Myocyte (in vitro differentiated cells): ENCODE measurements around the gene EYA2. TPM values are rescaled to one million over a fixed set of nuclear protein-coding genes. Genes with fewer than 3 reads are reported as not detected.
"Not testable (repeated sequence)": the region's sequence is repeated elsewhere in the genome, so short reads cannot be mapped to it uniquely, and the experiment has no call there.

Experiments
- DNase-seq: peaks from one replicate; pipeline ENCODE4 v3.0.0-alpha.2; 2012; ENCODE audit warnings: low read depth
- polyA plus RNA-seq: library from polyadenylated mRNA; unstranded; fragments of >200 nt; gene quantifications from one replicate; pipeline ENCODE4 v1.2.1, GENCODE V29; 2012; ENCODE audit warnings: missing spikeins
- total RNA-seq: library from RNA; depleted of rRNA; stranded (reverse); fragments of >200 nt; gene quantifications from 2 replicates; pipeline ENCODE4 v1.2.3, GENCODE V29; 2014

Gene EYA2, protein sequence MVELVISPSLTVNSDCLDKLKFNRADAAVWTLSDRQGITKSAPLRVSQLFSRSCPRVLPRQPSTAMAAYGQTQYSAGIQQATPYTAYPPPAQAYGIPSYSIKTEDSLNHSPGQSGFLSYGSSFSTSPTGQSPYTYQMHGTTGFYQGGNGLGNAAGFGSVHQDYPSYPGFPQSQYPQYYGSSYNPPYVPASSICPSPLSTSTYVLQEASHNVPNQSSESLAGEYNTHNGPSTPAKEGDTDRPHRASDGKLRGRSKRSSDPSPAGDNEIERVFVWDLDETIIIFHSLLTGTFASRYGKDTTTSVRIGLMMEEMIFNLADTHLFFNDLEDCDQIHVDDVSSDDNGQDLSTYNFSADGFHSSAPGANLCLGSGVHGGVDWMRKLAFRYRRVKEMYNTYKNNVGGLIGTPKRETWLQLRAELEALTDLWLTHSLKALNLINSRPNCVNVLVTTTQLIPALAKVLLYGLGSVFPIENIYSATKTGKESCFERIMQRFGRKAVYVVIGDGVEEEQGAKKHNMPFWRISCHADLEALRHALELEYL
- total RNA-seq: 0.42 TPM in 1 of 2 replicates, not detected in the other
- 0.58 TPM for polyA plus RNA-seq

DNA sequence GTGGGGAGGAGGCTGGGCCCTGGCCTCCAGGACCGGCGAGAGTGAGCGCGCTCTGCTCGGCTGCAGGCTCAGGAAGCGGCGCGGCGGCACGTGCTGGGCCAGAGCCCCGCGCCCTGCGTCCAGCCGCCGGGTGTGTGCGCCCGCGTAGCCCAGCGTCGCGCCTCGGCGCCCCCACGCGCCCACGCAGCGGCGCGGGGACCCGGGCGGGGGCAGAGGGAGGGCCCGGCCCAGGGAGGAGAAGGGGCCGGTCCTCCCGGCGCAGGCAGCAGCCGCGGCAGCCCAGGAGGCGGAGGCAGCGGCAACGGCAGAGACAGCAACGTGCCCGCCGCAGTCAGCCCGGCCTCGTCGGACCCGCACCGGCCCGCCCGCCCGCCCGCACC is at the start of gene EYA2:
TSS of gene EYA2 (plus strand) at position 265 of the 380 bp plus-strand sequence. CDS start 95,168 bp downstream, outside the sequence.
- no peak for DNase-seq

DNA sequence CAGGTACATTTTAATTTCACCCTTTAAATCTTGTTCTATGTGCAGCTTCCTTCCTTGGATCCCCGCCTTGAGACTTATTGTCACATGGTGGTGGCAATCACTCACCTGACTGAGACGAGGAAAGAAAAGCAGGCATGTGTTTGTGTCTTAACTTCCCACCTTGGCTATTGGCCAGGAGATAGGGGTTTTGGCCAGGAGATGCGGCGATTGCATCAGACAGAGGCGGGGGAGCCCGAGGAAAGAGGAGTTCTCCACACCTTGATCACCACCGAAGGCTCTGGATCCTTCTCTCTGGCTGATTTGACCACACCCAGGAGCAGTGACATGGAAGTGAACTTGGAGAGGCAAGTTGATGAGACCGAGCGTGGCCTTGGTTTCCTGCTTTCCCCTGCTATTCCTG is 49.7 kb upstream of the EYA2 start:
- DNase-seq: no peak

DNA sequence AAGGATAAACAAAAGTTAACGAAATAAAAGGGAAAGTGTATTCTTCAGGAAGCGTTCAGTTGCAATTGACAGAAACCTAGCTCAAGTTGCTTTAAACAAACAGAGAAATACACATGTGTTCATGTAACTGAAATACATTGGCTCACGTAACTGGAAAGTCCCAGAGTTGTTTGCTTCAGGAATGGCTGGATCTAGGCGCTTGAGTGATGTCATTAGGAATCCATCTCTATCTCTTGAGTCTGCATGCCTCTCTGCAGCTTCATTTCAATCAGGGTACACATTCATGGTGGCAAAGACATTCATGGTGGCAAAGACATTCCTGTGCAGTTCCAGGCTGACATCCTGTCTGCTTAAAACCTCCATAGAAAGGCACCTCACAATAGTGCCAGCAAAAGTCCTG is 45.4 kb upstream of the EYA2 start:
- DNase-seq: no peak

DNA sequence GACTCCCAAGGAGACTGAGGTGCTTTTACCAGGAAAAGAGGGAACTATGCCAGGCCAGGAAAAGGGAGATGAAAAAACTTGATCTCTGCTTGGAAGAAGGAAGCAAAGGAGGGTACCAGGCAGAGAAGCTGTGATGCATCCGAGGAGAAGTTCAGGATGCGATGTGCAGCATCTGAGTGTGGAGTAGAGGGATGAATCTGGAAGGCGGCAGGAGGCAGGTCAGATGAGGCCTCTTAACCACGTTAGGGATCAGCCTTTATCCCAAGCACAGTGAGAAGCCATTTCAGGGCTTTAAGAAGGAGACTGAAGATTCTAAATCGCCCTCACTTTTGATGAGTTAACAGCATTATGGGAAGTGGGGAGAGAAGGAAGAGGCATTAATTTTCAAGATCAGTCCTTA is 44.9 kb upstream of the EYA2 start:
- no peak for DNase-seq

DNA sequence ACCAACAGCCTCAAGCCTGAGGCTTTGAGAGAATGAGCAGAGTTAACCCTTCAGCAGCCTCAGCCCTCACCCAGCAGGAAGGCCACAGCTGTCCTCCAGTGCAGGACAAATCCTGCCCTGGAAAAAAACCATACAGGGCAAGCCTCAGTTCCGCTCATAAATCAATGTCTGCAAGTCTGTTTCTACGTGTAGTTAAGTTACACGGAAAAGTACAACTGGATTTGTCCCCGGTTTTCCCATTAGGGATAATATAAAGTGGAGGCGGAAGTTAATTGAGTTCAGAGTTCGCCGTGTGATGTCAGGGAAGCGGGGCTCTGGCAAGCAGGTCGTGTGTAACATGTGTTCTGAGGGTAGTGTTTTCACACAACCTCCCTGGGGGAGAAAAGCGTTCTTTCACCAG is 44.2 kb upstream of the EYA2 start:
- DNase-seq: no peak

DNA sequence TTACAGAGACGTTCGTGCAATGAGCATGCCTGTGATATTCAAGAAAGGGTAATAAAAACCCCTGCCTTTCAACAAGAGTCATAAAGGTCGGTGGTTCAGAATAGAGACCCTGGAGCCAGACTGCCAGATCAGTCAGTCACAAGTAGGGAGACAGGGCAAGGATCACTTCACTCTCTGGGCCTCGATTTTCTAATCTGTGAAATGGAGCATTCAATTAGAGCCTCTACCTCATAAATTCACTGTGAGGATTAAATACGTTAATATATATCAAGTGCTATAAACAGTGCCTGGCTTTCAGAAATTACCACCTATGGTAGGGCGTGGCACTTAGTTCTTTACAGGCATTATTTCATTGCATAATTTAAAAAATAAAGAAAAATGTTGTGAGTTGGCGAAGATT is 43.7 kb upstream of the EYA2 start:
- no peak for DNase-seq

DNA sequence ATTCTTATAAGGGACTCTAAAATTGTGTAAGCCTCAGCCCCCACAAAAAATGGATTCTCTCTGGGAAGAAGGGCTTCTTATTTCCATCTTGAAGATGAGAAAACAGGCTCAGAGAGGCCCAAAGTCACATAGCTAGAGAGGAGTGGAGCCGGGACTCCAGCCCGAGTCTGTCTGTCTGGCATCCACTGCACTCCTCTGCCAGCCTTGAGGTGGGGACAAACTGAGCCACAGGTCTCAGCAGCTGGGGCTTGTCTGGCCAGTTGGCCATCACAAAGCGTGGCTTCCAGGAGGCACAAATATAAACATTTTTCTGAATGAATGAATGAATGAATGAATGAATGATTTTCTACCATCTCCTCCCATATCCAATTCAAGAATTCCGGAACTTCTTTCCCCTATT is 42.9 kb upstream of the EYA2 start:
- DNase-seq: no peak

DNA sequence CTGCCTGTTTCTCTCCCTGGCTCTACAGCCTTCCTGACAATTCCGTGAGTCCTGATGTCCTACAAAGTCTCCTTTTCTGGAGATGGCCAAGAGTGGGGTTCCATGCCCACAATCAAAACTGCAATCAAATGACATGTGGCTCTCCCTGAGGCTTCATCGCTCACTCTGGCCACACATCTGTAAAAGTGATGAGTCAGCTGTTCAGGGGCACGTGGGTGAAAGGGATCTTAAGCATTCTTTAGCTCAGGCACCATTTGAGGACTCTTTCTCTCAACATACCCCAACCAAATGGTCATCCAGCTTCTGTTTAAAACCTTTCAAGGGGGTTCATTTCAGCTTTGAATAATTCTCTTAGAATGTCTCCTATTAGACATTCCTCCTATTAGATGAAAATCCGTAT is 42.3 kb upstream of the EYA2 start:
- DNase-seq: no peak

DNA sequence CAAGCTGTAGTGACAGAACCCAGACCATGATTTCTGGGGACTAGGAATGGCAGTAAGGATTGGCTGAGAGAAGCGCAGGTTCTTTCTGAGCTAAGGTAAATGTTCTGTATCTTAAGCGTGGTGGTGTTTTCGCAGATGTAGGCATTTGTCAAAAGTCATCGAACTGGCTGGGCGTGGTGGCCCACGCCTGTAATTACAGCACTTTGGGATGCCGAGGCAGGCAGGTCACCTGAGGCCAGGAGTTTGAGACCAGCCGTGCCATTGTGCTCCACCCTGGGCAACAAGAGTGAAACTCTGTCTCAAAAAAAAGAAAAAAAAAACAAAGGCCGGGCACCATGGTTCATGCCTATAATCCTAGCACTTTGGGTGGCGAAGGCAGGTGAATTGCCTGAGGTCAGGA is 40.7 kb upstream of the EYA2 start:
- no peak for DNase-seq

DNA sequence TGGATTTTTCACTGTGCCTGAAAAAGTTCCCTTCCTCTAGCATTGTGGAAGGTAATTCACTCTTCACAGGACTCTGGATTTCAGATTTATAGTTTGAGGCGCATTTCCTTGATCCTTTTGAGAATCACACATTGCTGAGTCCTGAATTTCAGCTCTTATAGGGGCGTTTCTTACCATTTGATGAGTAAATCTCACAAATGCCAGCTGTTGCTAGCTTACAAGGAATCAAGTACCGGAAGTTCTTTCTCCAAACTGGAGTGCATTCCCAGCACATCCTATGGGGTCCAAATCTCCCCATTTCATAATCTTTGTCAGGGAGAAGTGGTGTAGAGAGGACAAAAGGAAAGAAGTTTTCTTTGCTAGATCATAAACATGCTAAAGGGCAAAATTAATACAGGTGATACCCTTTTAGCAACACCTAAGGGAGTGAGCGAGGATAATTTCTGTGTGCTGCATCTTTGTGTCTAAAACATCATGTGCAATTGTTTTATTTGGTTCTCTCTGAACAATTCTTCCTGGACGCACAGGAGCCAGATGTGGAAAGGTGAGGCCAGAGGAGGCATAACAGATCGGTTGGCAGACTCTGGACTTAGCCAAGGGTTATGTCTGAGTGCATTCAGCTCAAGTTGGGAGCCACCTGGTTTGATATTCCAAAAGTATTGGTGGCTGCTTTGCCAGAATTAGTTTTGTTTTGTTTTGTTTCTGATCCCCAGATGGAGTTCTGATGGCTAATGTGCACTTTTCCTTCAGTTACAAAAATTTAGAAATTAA is 37.4 kb upstream of the EYA2 start:
- DNase-seq: no peak

DNA sequence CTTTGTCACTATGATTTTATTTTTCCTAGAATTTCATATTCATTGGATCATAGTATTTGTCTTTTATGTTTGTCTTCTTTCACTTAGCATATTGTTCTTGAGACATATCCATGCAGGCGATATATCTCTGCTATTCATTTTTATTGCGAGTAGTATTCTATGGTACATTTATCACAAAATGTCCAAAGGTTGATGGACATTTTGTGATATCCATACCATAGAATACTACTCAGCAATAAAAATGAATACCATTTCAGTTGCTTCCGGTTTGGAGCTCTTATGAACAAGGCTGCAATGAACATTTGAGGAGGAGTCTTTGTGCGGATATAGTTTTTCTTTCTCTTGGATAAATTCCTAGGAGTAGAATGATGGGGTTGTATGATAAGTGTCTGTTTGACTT is 28.8 kb upstream of the EYA2 start:
- DNase-seq: no peak

DNA sequence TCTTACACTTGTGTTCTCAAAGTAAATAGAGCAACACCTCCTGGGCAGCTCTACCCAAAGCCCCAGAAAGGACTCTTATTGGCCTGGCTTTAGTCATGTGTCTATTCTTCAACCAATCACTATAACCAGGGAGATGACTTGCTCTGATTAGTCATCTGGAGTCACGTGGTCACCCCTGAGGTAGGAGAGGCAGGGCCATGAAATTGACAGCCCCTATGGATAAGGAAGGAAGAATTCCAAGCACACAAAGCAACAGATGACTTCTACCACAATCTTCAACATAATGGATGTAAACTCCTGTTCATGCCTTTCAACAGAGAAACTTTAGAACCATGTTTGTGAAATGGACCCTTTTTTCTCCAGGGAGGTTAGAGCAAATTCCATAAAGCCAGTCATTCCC is 24.6 kb upstream of the EYA2 start:
- no peak for DNase-seq

DNA sequence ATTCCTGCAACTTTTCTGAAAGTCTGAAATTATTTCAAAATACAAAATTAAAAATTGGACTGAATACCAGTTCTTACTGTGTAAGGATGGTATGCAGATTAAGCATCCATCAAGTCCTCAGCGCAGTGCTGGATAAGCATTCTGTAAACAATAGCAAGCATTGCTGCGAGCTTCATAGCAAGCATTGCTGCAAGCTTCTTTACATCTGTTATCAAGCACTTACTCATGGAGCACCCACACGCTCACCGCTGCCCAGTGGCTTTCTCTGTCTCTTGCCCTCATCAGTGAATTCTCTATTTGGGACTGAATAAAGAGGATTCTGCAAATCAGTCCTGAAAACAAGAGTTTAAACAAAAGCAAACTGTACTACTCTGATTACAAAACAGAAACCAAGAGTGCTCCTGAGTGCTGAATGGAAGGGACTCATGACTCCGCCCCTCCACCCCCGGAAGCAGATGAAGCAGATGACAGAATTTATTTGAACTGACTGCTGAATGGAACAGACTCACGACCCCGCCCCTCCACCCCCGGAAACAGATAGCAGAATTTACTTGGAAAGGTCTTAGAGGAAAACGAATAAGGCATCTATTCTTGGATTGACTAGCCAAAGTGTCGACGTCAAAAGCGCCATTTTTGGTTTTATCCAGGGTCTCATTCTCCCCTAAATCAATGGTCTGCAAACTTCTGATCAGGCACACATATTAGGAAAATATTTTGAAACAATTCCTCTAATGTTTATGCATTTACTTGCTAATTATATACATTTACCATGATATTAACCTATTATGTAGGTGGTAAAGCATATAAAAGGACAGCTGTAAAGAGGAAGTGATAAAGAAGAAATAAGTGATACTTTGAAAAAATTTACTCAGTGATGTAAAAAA is 22.1 kb upstream of the EYA2 start:
- no peak for DNase-seq

DNA sequence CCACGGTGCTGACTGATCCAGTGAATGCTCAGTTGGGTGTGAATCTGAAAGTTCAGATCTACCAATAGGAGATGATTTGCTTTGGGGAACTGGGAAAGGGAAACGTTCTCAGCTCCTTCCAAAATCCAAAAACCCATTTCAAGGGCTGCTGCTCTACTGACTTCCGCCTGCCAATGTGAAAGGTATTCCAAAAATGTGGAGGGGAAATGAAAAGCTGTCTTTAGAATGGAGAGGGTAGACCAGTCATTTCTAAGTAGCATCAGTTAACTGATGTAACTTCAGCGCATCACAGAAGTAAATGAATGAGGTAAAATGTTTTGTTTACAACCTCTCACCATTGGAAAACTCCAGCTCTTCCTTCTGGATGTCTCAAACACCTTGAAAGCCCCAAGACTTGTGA is 19.6 kb upstream of the EYA2 start:
- no peak for DNase-seq

DNA sequence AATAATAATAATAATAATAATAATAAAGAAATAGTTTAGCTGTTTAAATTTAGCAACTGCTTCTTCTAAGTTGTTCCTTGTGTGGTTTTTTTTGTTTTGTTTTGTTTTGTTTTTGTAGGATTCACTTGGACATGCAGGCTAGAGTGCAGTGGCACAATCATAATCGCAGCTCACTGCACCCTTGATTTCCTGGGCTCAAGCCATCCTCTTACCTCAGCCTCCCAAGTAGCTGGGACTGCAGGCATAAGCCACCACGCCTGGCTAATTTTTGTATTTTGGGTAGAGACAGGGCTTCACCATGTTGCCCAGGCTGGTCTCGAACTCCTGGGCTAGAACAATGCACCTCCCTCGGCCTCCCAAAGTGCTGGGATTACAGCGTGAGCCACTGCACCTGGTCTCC is 15.3 kb upstream of the EYA2 start:
- no peak for DNase-seq

DNA sequence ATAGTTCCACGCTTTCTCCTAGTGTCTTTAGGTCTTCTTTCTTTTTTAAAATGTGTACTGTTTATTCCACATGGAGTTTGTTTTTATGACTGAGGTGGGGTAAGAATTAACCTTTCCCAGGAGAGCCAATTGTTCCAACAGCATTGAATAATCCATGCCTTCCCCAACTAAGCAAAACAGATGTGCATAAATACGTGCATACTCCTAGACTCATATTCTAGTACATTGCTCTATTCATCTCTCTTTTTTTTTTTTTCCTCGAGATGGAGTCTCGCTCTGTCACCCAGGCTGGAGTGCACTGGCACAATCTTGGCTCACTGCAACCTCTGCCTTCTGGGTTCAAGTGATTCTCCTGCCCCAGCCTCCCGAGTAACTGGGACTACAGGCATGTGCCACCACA is 14.7 kb upstream of the EYA2 start:
- DNase-seq: not testable (repeated sequence)

DNA sequence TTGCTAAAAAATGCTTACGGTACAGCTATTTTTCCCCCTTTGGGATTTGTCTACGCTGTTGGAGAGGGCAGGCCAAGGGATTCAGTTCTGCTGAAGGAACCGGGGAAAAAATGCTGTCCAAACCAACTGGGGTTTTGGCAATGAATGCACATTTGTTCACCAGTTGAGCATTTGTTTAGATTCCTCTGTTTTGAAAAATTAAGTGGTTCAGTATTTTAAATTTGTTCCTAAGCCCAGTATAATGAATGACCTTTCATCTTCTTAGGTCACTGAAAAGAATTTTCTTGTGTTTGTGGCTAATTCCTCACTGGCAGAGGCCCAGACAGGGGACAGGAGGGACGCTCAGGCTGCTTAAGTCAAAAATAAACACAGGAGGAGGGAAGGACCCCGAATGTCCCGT is 10.8 kb upstream of the EYA2 start:
- no peak for DNase-seq

DNA sequence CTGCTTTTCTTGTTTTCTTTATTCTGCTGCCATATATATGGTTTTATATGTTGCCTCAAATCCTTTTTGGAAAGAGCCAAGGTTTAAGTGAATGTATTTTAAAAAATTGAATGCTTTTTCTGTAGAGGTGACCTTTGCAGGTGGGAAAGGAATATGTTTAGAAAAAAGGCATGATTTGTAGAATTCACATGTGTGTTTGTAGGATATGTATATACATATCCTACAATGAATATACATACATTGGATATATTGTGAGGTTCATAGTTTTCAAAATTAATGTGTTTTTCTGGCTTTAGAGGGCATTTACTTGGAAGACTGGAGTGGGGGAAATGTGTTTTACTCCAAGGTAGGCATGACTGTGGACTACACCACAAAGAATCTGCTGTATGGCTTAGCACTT is 4.0 kb upstream of the EYA2 start:
- DNase-seq: no peak

DNA sequence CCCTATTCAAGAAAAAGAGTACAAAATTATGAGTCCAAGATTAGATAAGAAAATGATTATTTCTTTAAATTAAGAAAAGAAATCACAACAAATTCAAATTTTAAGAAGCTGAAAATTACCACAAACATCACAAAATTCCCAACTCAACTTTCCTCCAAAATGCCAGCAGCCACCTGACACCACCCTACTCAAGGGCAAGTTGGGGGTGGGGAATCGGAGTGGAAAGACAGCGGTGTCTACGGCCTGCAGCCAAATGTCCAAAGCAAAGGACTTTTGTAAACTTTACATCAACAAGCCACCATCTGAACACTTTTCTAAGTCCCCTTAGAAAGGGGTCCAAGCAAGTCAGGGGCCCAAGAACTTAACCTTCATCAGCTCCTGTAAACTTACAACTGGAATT is 1.6 kb upstream of the EYA2 start:
- DNase-seq: no peak

DNA sequence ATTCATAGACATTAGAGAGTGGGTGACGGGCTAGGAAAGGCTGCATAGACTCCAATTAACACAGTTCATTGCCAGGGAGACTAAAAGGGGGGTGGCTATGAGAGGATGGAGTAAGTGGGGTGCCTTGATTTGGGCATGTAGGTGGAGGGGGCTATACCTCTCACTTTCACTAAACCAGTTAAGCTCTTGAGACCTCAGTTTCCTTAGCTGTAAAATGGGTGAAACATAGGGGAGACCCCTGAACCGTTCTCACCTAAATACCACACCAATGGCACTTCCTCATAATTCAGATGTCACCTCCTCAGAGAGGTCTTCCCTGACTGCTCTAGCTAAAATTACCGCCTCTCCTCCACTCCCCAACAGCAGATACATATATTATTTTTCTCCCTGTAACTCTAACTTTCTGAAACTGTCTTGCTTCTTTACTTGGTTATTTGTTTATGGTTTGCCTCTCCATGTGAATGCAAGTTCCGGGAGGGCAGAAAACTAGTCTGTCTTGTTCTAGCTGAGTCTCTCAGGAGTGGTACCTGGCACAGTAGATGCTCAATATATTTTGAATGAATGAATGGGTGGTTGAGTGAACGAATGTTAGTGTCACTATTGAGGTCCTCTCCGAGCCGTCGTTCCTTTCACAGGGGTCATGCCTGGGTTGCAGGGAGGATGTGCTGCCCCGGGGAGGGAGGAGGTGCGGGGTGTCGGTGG is 615 bp upstream of the EYA2 start:
- DNase-seq: no peak
